Measurements from ENCODE around the gene VPS51.

The VPS51 gene

GRCh38 chr11:65121865-65122696 lies 26.1 kb downstream of the VPS51 start, which contains the start of the genes FAU and MRPL49:
TSS of gene FAU (minus strand) at chr11:65122134. CDS start at chr11:65121813, 321 bp downstream.
TSS of gene MRPL49 (plus strand) at chr11:65122321. CDS start at chr11:65122347, 26 bp downstream.
- DNase-seq, result peak; percentile 86 to 96

- DNase-seq, result no peak
Measured at GRCh38 chr11:65124480-65125196, 28.6 kb downstream of the VPS51 start.

- DNase-seq, result no peak
Measured at GRCh38 chr11:65125197-65126056, 29.4 kb downstream of the VPS51 start.

- no peak for DNase-seq
Measured at GRCh38 chr11:65126624-65127274, 30.7 kb downstream of the VPS51 start.

GRCh38 chr11:65127473-65128181 lies 31.6 kb downstream of the VPS51 start:
- no peak for DNase-seq

- DNase-seq, result no peak
Measured at GRCh38 chr11:65128182-65129145, 32.5 kb downstream of the VPS51 start.

GRCh38 chr11:65129649-65130441 lies 33.8 kb downstream of the VPS51 start:
- DNase-seq, result no peak

- DNase-seq, result no peak
Measured at GRCh38 chr11:65130631-65131416, 34.8 kb downstream of the VPS51 start.

GRCh38 chr11:65131417-65131776 lies 35.4 kb downstream of the VPS51 start:
- DNase-seq, result no peak

- no peak for DNase-seq
Measured at GRCh38 chr11:65131895-65132237, 35.9 kb downstream of the VPS51 start.

- no peak for DNase-seq
Measured at GRCh38 chr11:65132238-65132987, 36.4 kb downstream of the VPS51 start.

- no peak for DNase-seq
Measured at GRCh38 chr11:65132988-65133700, 37.1 kb downstream of the VPS51 start.

GRCh38 chr11:65133724-65134123 lies 37.7 kb downstream of the VPS51 start:
- DNase-seq, result no peak

- peak; percentile 65 to 93 for DNase-seq
Measured at GRCh38 chr11:65134240-65134951, 38.4 kb downstream of the VPS51 start, which contains the start of gene SYVN1. TSS of gene SYVN1 (minus strand) at chr11:65134519. CDS start at chr11:65133601, 918 bp downstream.

- DNase-seq, result peak; percentile 94 to 98
Measured at GRCh38 chr11:65134952-65135632, 39.1 kb downstream of the VPS51 start.

GRCh38 chr11:65135633-65136145 lies 39.7 kb downstream of the VPS51 start:
- DNase-seq, result no peak

Measured in SW 1271 (cell line).